GM23338 (cell line): ENCODE measurements around the gene LIPT1. TPM values are rescaled to one million over a fixed set of nuclear protein-coding genes. Genes with fewer than 3 reads are reported as not detected.

Experiments
- ATAC-seq: fragments of 200-7000 bp; cut with Tn5 transposase; 3 replicates; pipeline ENCODE4 v1.9.1; 2020
- DNase-seq: peaks from one replicate; pipeline ENCODE4 v3.0.0-alpha.2; 2015; ENCODE audit warnings: low spot score
- H2AFZ ChIP-seq: fragments of 200-600 bp; sonication (generic); 2 replicates; pipeline ENCODE4 v1.8.0; 2016; ENCODE audit warnings: antibody characterized with exemption, mild to moderate bottlenecking, moderate library complexity
- H3F3A ChIP-seq: fragments of 200-600 bp; sonication (generic); replicated peaks from 2 replicates; pipeline ENCODE4 v1.8.0; 2017; ENCODE audit warnings: antibody characterized with exemption, mixed run types, low read depth
- H3K27ac ChIP-seq: fragments of 200-600 bp; sonication (generic); 2 replicates; pipeline ENCODE4 v1.6.1; 2016; ENCODE audit warnings: low read depth
- H3K27me3 ChIP-seq: fragments of 200-600 bp; sonication (generic); 2 replicates; pipeline ENCODE4 v1.8.0; 2016; ENCODE audit warnings: mild to moderate bottlenecking, mixed run types, moderate library complexity; ENCODE audit not compliant: insufficient read depth
- H3K36me3 ChIP-seq: fragments of 200-600 bp; sonication (generic); 2 replicates; pipeline ENCODE4 v1.8.0; 2016; ENCODE audit warnings: mild to moderate bottlenecking; ENCODE audit not compliant: insufficient read depth
- H3K4me1 ChIP-seq: fragments of 200-600 bp; sonication (generic); 2 replicates; pipeline ENCODE4 v1.8.0; 2016; ENCODE audit warnings: mild to moderate bottlenecking, moderate library complexity; ENCODE audit not compliant: insufficient read depth
- H3K4me2 ChIP-seq: fragments of 200-600 bp; sonication (generic); 2 replicates; pipeline ENCODE4 v1.7.1; 2017; ENCODE audit warnings: mixed run types
- H3K4me3 ChIP-seq: fragments of 200-600 bp; sonication (generic); 2 replicates; pipeline ENCODE4 v1.6.1; 2016; ENCODE audit warnings: mixed run types
- H3K79me2 ChIP-seq: fragments of 200-600 bp; sonication (generic); replicated peaks from 2 replicates; pipeline ENCODE4 v1.8.0; 2017; ENCODE audit warnings: mild to moderate bottlenecking; ENCODE audit not compliant: insufficient read depth
- H3K9me2 ChIP-seq: fragments of 200-600 bp; sonication (generic); 2 replicates; pipeline ENCODE4 v1.8.0; 2017; ENCODE audit not compliant: insufficient read depth
- H4K20me1 ChIP-seq: fragments of 200-600 bp; sonication (generic); replicated peaks from 2 replicates; pipeline ENCODE4 v1.8.0; 2017; ENCODE audit warnings: mild to moderate bottlenecking; ENCODE audit not compliant: insufficient read depth
- H3K27ac Mint-ChIP-seq: 2 replicates; pipeline ENCODE4 v1.8.0; 2020; ENCODE audit warnings: inconsistent platforms, mild to moderate bottlenecking, moderate library complexity, mixed read lengths
- H3K27me3 Mint-ChIP-seq: 3 replicates; pipeline ENCODE4 v1.8.0; 2022; ENCODE audit warnings: low read depth, mild to moderate bottlenecking, moderate library complexity, mixed read lengths, inconsistent platforms; ENCODE audit not compliant: insufficient read depth, poor library complexity
- H3K36me3 Mint-ChIP-seq: 3 replicates; pipeline ENCODE4 v1.8.0; 2021; ENCODE audit warnings: low read depth, mild to moderate bottlenecking, inconsistent platforms, moderate library complexity, mixed read lengths
- H3K4me1 Mint-ChIP-seq: 3 replicates; pipeline ENCODE4 v1.8.0; 2020; ENCODE audit warnings: mild to moderate bottlenecking, inconsistent platforms, mixed read lengths
- H3K4me3 Mint-ChIP-seq: 3 replicates; pipeline ENCODE4 v1.8.0; 2021; ENCODE audit warnings: moderate library complexity, mild to moderate bottlenecking, inconsistent platforms, mixed read lengths
- H3K9me3 Mint-ChIP-seq: 3 replicates; pipeline ENCODE4 v1.8.0; 2020; ENCODE audit warnings: moderate library complexity, mild to moderate bottlenecking, inconsistent platforms, mixed read lengths
- CREB1 ChIP-seq: fragments of 250-450 bp; sonication (Bioruptor Pico); IDR thresholded peaks from 2 replicates; pipeline ENCODE4 v1.5.0; 2020; ENCODE audit warnings: low read depth, mild to moderate bottlenecking, moderate library complexity
- EZH2 ChIP-seq: fragments of 200-600 bp; sonication (generic); IDR thresholded peaks from one replicate; pipeline ENCODE4 v1.8.0; 2017; ENCODE audit warnings: antibody characterized with exemption, mild to moderate bottlenecking, low read depth; ENCODE audit not compliant: unreplicated experiment
- EZH2phosphoT487 ChIP-seq: fragments of 200-600 bp; sonication (generic); IDR thresholded peaks from one replicate; pipeline ENCODE4 v1.8.1; 2018; ENCODE audit warnings: antibody characterized with exemption; ENCODE audit not compliant: unreplicated experiment
- JUNB ChIP-seq: IDR thresholded peaks from one replicate; pipeline ENCODE4 v1.6.1; 2016; ENCODE audit warnings: antibody characterized with exemption; ENCODE audit not compliant: unreplicated experiment
- NANOG ChIP-seq: IDR thresholded peaks from 2 replicates; pipeline ENCODE4 v1.6.1; 2016; ENCODE audit warnings: antibody characterized with exemption, borderline replicate concordance
- POLR2AphosphoS5 ChIP-seq: IDR thresholded peaks from 2 replicates; pipeline ENCODE4 v1.6.1; 2016; ENCODE audit warnings: antibody characterized with exemption, low read depth
- STAT1 ChIP-seq: IDR thresholded peaks from one replicate; pipeline ENCODE4 v1.6.1; 2016; ENCODE audit warnings: antibody characterized with exemption; ENCODE audit not compliant: unreplicated experiment
- ZNF114 ChIP-seq: fragments of 250-450 bp; sonication (Bioruptor Pico); IDR thresholded peaks from 2 replicates; pipeline ENCODE4 v1.5.0; 2020; ENCODE audit warnings: mild to moderate bottlenecking, moderate library complexity
- ZNF331 ChIP-seq: fragments of 250-450 bp; sonication (Bioruptor Pico); IDR thresholded peaks from 2 replicates; pipeline ENCODE4 v1.5.0; 2020; ENCODE audit warnings: low read depth, mild to moderate bottlenecking, moderate library complexity
- polyA plus RNA-seq: library from polyadenylated mRNA; unstranded; fragments of >200 nt; fragmentation: Nextera tagmentation; extraction: Ambion mirVana; gene quantifications from 2 replicates; pipeline ENCODE4 v1.2.1, GENCODE V29; 2016
- total RNA-seq: library from RNA; depleted of rRNA; stranded (reverse); fragments of >200 nt; shearing (Covaris generic); gene quantifications from 2 replicates; pipeline ENCODE4 v1.2.3, GENCODE V29; 2014
- TF ChIP-seq, protein P1 (sequence below), 2 experiments: fragments of 200-600 bp in 1 of 2; sonication (generic) in 1 of 2; conservative IDR thresholded peaks; 2 replicates each; pipeline versions ENCODE4 v1.5.1 to v1.6.1; 2016 to 2017; ENCODE audit warnings: antibody characterized with exemption in 2 of 2, low read depth in 2 of 2, mild to moderate bottlenecking in 2 of 2, moderate library complexity in 1 of 2
- TF ChIP-seq, protein P2 (sequence below): IDR thresholded peaks from 2 replicates; pipeline ENCODE4 v1.6.1; 2016; ENCODE audit warnings: antibody characterized with exemption
- TF ChIP-seq, protein P3 (sequence below): IDR thresholded peaks from one replicate; pipeline ENCODE4 v1.6.1; 2018; ENCODE audit warnings: antibody characterized with exemption; ENCODE audit not compliant: unreplicated experiment
- TF ChIP-seq, protein P4 (sequence below): fragments of 250-450 bp; sonication (Bioruptor Pico); IDR thresholded peaks from 2 replicates; pipeline ENCODE4 v1.5.0; 2020; ENCODE audit warnings: mild to moderate bottlenecking, moderate library complexity

Gene LIPT1
- total and polyA plus RNA-seq, 2 experiments from 2014 or later = 11.5 to 15.4 TPM

DNA sequence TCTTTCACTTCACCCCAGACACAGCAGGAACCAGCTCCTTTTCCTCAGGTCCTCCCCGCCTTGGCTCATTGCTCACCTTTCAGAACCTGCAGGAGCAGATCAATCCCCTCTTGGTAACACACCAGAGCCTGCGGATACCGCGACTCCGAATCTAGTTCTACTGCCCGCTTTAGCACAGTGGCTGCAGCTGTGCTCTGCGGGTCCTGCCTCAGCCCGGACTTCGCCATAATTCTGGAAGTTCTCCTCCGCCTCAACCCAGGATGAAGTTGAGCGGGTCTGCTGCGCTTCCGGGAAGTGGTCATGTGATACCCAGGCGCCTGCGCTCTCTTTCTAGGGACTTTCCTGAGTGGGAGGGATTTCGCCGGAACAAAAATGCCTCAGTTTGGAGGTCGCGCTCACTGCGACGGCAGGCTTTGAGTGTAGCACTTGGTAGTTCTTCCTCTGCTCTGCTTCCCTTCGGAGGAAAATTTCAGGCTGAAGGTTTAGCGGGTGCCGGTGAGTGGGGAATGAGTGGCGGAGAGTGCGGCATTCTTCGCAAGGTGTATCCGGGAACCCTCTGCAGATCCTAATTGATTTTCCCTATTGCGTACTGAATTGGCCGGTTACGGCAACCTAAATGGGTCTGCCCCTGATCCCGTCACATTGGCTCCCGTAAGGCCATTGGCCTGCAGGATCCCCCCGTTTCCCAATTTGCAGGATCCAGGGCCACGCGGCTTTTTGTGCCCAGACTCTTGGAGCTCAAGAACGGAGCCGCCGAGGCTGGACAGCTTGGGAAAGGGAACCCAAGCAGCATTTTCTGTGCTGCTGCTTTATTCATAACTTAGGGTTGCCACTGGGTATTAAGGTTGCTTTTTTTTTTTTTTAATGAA, 26.2 kb downstream of the LIPT1 start, which contains the start of the genes MITD1 and MRPL30:
MITD1 (minus strand) TSS at position 304 of the 869 bp plus-strand sequence; CDS start at position 227, 77 bp downstream.
MRPL30 (plus strand) TSS at position 430 of the 869 bp plus-strand sequence. CDS start 5,020 bp downstream, outside the sequence.
- DNase-seq (peak; percentile 97), ATAC-seq (peak; percentile 88)
- peak within 1 kb of the TSS; percentile 78 for H3K27ac ChIP-seq
- H3K4me3 ChIP-seq = peak within 1 kb of the TSS; percentile 69
- 0 out of 2 replicates have a peak, but pooled peaks cover 5% of the 10 kb centered on the region for H4K20me1 ChIP-seq
- peak within 1 kb of the TSS; percentile 84 for H2AFZ ChIP-seq
- no peaks in the 10 kb centered on the region; the same call in 1 of the 2 replicates for H3K9me2 ChIP-seq
- H3K4me1 ChIP-seq = peaks cover 6% of the 10 kb centered on the region
- Mint-ChIP-seq H3K36me3 (peaks cover 13% of the 10 kb centered on the region), H3K4me3 (peak within 1 kb of the TSS; percentile 100), H3K9me3 (no peaks in the 10 kb centered on the region; the same call in 2 of the 3 replicates), H3K4me1 (peaks cover 13% of the 10 kb centered on the region), H3K27ac (peak within 1 kb of the TSS; percentile 99), H3K27me3 (peaks cover 7% of the 10 kb centered on the region)
- peaks cover 7% of the 10 kb centered on the region; the same call in 1 of the 2 replicates for H3K36me3 ChIP-seq
- TF ChIP-seq ZNF114 = no peak
- TF ChIP-seq STAT1 = no peak
- TF ChIP-seq, protein P1, sequence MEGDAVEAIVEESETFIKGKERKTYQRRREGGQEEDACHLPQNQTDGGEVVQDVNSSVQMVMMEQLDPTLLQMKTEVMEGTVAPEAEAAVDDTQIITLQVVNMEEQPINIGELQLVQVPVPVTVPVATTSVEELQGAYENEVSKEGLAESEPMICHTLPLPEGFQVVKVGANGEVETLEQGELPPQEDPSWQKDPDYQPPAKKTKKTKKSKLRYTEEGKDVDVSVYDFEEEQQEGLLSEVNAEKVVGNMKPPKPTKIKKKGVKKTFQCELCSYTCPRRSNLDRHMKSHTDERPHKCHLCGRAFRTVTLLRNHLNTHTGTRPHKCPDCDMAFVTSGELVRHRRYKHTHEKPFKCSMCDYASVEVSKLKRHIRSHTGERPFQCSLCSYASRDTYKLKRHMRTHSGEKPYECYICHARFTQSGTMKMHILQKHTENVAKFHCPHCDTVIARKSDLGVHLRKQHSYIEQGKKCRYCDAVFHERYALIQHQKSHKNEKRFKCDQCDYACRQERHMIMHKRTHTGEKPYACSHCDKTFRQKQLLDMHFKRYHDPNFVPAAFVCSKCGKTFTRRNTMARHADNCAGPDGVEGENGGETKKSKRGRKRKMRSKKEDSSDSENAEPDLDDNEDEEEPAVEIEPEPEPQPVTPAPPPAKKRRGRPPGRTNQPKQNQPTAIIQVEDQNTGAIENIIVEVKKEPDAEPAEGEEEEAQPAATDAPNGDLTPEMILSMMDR (conservative IDR thresholded peaks at IDR 0.05; ENCODE audit: low read depth in 2 of 2) = no peak
- no peak for TF ChIP-seq ZNF331 (CRISPR knock-in tag)
- TF ChIP-seq JUNB = no peak
- TF ChIP-seq, protein P2, sequence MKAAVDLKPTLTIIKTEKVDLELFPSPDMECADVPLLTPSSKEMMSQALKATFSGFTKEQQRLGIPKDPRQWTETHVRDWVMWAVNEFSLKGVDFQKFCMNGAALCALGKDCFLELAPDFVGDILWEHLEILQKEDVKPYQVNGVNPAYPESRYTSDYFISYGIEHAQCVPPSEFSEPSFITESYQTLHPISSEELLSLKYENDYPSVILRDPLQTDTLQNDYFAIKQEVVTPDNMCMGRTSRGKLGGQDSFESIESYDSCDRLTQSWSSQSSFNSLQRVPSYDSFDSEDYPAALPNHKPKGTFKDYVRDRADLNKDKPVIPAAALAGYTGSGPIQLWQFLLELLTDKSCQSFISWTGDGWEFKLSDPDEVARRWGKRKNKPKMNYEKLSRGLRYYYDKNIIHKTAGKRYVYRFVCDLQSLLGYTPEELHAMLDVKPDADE = peak; percentile 85
- peak; percentile 71 for TF ChIP-seq CREB1 (CRISPR knock-in tag)
- no peak for TF ChIP-seq EZH2phosphoT487
- TF ChIP-seq, protein P3, sequence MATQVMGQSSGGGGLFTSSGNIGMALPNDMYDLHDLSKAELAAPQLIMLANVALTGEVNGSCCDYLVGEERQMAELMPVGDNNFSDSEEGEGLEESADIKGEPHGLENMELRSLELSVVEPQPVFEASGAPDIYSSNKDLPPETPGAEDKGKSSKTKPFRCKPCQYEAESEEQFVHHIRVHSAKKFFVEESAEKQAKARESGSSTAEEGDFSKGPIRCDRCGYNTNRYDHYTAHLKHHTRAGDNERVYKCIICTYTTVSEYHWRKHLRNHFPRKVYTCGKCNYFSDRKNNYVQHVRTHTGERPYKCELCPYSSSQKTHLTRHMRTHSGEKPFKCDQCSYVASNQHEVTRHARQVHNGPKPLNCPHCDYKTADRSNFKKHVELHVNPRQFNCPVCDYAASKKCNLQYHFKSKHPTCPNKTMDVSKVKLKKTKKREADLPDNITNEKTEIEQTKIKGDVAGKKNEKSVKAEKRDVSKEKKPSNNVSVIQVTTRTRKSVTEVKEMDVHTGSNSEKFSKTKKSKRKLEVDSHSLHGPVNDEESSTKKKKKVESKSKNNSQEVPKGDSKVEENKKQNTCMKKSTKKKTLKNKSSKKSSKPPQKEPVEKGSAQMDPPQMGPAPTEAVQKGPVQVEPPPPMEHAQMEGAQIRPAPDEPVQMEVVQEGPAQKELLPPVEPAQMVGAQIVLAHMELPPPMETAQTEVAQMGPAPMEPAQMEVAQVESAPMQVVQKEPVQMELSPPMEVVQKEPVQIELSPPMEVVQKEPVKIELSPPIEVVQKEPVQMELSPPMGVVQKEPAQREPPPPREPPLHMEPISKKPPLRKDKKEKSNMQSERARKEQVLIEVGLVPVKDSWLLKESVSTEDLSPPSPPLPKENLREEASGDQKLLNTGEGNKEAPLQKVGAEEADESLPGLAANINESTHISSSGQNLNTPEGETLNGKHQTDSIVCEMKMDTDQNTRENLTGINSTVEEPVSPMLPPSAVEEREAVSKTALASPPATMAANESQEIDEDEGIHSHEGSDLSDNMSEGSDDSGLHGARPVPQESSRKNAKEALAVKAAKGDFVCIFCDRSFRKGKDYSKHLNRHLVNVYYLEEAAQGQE = no peak
- TF ChIP-seq EZH2 = no peak
- TF ChIP-seq, protein P4, sequence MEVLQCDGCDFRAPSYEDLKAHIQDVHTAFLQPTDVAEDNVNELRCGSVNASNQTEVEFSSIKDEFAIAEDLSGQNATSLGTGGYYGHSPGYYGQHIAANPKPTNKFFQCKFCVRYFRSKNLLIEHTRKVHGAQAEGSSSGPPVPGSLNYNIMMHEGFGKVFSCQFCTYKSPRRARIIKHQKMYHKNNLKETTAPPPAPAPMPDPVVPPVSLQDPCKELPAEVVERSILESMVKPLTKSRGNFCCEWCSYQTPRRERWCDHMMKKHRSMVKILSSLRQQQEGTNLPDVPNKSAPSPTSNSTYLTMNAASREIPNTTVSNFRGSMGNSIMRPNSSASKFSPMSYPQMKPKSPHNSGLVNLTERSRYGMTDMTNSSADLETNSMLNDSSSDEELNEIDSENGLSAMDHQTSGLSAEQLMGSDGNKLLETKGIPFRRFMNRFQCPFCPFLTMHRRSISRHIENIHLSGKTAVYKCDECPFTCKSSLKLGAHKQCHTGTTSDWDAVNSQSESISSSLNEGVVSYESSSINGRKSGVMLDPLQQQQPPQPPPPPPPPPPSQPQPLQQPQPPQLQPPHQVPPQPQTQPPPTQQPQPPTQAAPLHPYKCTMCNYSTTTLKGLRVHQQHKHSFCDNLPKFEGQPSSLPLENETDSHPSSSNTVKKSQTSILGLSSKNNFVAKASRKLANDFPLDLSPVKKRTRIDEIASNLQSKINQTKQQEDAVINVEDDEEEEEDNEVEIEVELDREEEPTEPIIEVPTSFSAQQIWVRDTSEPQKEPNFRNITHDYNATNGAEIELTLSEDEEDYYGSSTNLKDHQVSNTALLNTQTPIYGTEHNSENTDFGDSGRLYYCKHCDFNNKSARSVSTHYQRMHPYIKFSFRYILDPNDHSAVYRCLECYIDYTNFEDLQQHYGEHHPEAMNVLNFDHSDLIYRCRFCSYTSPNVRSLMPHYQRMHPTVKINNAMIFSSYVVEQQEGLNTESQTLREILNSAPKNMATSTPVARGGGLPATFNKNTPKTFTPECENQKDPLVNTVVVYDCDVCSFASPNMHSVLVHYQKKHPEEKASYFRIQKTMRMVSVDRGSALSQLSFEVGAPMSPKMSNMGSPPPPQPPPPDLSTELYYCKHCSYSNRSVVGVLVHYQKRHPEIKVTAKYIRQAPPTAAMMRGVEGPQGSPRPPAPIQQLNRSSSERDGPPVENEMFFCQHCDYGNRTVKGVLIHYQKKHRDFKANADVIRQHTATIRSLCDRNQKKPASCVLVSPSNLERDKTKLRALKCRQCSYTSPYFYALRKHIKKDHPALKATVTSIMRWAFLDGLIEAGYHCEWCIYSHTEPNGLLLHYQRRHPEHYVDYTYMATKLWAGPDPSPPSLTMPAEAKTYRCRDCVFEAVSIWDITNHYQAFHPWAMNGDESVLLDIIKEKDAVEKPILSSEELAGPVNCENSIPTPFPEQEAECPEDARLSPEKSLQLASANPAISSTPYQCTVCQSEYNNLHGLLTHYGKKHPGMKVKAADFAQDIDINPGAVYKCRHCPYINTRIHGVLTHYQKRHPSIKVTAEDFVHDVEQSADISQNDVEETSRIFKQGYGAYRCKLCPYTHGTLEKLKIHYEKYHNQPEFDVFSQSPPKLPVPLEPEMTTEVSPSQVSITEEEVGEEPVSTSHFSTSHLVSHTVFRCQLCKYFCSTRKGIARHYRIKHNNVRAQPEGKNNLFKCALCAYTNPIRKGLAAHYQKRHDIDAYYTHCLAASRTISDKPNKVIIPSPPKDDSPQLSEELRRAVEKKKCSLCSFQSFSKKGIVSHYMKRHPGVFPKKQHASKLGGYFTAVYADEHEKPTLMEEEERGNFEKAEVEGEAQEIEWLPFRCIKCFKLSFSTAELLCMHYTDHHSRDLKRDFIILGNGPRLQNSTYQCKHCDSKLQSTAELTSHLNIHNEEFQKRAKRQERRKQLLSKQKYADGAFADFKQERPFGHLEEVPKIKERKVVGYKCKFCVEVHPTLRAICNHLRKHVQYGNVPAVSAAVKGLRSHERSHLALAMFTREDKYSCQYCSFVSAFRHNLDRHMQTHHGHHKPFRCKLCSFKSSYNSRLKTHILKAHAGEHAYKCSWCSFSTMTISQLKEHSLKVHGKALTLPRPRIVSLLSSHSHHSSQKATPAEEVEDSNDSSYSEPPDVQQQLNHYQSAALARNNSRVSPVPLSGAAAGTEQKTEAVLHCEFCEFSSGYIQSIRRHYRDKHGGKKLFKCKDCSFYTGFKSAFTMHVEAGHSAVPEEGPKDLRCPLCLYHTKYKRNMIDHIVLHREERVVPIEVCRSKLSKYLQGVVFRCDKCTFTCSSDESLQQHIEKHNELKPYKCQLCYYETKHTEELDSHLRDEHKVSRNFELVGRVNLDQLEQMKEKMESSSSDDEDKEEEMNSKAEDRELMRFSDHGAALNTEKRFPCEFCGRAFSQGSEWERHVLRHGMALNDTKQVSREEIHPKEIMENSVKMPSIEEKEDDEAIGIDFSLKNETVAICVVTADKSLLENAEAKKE (CRISPR knock-in tag) = no peak
- TF ChIP-seq POLR2AphosphoS5 = peak; percentile 88
- no peak for TF ChIP-seq NANOG
- no peaks in the 10 kb centered on the region for H3F3A ChIP-seq
- peaks cover 73% of the 10 kb centered on the region for H3K79me2 ChIP-seq
- no peaks in the 10 kb centered on the region for H3K27me3 ChIP-seq
- H3K4me2 ChIP-seq = peak within 1 kb of the TSS; percentile 82
